Activated effector memory CD4-positive, alpha-beta T cell treated with Interleukin-2 at 50 U/mL for 16 hours (primary cell): ENCODE measurements around the gene USP16.

ENCODE experiments used
- DNase-seq: peaks from one replicate; pipeline ENCODE4 v3.0.0-alpha.2; 2020

Gene USP16

GRCh38 chr21:29034678-29035077, 10.2 kb downstream of the USP16 start:
- DNase-seq = no peak

GRCh38 chr21:29052224-29052623, 27.8 kb downstream of the USP16 start:
- no peak for DNase-seq

- DNase-seq = no peak
Measured at GRCh38 chr21:29053011-29053553, 28.6 kb downstream of the USP16 start.

- no peak for DNase-seq
Measured at GRCh38 chr21:29053656-29054055, 29.2 kb downstream of the USP16 start.

GRCh38 chr21:29055080-29055479, 30.6 kb downstream of the USP16 start:
- no peak for DNase-seq

GRCh38 chr21:29056005-29056404, 31.5 kb downstream of the USP16 start:
- DNase-seq = no peak

- DNase-seq = no peak
Measured at GRCh38 chr21:29056538-29057050, 32.1 kb downstream of the USP16 start.

GRCh38 chr21:29064850-29065481, 40.5 kb downstream of the USP16 start:
- DNase-seq = no peak

GRCh38 chr21:29072873-29073221, 48.4 kb downstream of the USP16 start:
- no peak for DNase-seq

- peak; percentile 98 for DNase-seq
Measured at GRCh38 chr21:29073222-29074006, 48.9 kb downstream of the USP16 start, which contains the start of gene CCT8. Gene CCT8 (minus strand): TSS chr21:29073648. CDS start chr21:29073590, 58 bp downstream.

- no peak for DNase-seq
Measured at GRCh38 chr21:29074007-29074376, 49.5 kb downstream of the USP16 start.

- no peak for DNase-seq
Measured at GRCh38 chr21:29074783-29075182, 50.3 kb downstream of the USP16 start.

GRCh38 chr21:29075706-29076466, 51.4 kb downstream of the USP16 start:
- DNase-seq = no peak

GRCh38 chr21:29076731-29077640, 52.5 kb downstream of the USP16 start:
- peak; percentile 65 for DNase-seq

GRCh38 chr21:29077651-29078090, 53.2 kb downstream of the USP16 start:
- DNase-seq = no peak

- peak; percentile 8 for DNase-seq
Measured at GRCh38 chr21:29078869-29079767, 54.6 kb downstream of the USP16 start.

- DNase-seq = no peak
Measured at GRCh38 chr21:29080454-29080941, 56.0 kb downstream of the USP16 start.

GRCh38 chr21:29082046-29082815, 57.8 kb downstream of the USP16 start:
- no peak for DNase-seq

GRCh38 chr21:29083306-29083705, 58.8 kb downstream of the USP16 start:
- DNase-seq = no peak

GRCh38 chr21:29084372-29084771, 59.9 kb downstream of the USP16 start:
- DNase-seq = no peak
